Ishikawa (cell line): ENCODE data around the gene KLHL24.

Experiments used
- CEBPB ChIP-seq: IDR thresholded peaks from 2 replicates; pipeline ENCODE4 v1.6.1; 2012
- CREB1 ChIP-seq: IDR thresholded peaks from 2 replicates; pipeline ENCODE4 v1.6.1; 2012; ENCODE audit warnings: low read depth
- EGR1 ChIP-seq: IDR thresholded peaks from 2 replicates; pipeline ENCODE4 v1.6.1; 2012
- EP300 ChIP-seq: IDR thresholded peaks from 2 replicates; pipeline ENCODE4 v1.6.1; 2012; ENCODE audit warnings: borderline replicate concordance
- FOXM1 ChIP-seq: IDR thresholded peaks from 2 replicates; pipeline ENCODE4 v1.6.1; 2012; ENCODE audit warnings: low read depth, borderline replicate concordance
- NFIC ChIP-seq: IDR thresholded peaks from 2 replicates; pipeline ENCODE4 v1.6.1; 2012
- RAD21 ChIP-seq: IDR thresholded peaks from 2 replicates; pipeline ENCODE4 v1.6.1; 2012; ENCODE audit warnings: low read depth
- TAF1 ChIP-seq: IDR thresholded peaks from 2 replicates; pipeline ENCODE4 v1.6.1; 2012; ENCODE audit warnings: low read depth, mild to moderate bottlenecking
- TCF12 ChIP-seq: IDR thresholded peaks from 2 replicates; pipeline ENCODE4 v1.6.1; 2012; ENCODE audit warnings: low read depth
- TEAD4 ChIP-seq: IDR thresholded peaks from 2 replicates; pipeline ENCODE4 v1.6.1; 2012
- YY1 ChIP-seq: IDR thresholded peaks from 2 replicates; pipeline ENCODE4 v1.6.1; 2012; ENCODE audit warnings: low read depth
- ZBTB7A ChIP-seq: IDR thresholded peaks from 2 replicates; pipeline ENCODE4 v1.6.1; 2012; ENCODE audit warnings: low read depth
- TF ChIP-seq, protein P1 (sequence below): IDR thresholded peaks from 2 replicates; pipeline ENCODE4 v1.6.1; 2012
- TF ChIP-seq, protein P2 (sequence below): IDR thresholded peaks from 2 replicates; pipeline ENCODE4 v1.6.1; 2012; ENCODE audit warnings: low read depth, mild to moderate bottlenecking
- TF ChIP-seq, protein P3 (sequence below): IDR thresholded peaks from 2 replicates; pipeline ENCODE4 v1.6.1; 2012

Gene KLHL24

GRCh38 chr3:183725387-183725786 is 90.0 kb downstream of the KLHL24 start:
- TF ChIP-seq, protein P1, sequence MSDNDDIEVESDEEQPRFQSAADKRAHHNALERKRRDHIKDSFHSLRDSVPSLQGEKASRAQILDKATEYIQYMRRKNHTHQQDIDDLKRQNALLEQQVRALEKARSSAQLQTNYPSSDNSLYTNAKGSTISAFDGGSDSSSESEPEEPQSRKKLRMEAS, result no peak
- TF ChIP-seq TAF1, result no peak
- no peak for TF ChIP-seq CREB1
- TF ChIP-seq EGR1, result no peak
- no peak for TF ChIP-seq YY1

DNA sequence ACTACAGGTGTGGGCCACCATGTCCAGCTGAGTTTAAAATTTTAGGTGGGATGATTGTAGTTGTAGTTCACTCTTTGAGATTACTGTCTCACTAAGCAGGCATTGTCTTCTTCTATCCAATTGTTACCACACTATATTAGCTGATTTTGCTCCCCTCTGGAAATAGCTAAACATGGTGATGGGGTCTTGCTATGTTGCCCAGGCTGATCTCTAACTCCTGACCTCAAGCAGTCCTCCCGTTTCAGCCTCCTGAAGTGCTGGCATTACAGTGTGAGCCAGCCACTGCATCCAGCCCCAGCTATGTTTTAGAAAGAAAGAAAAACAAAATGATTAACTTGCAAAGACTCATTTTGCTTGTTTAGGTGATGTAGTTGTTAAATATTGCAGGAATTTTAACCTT is 92.8 kb downstream of the KLHL24 start:
- TF ChIP-seq EP300, result no peak
- no peak for TF ChIP-seq TCF12
- no peak for TF ChIP-seq RAD21

DNA sequence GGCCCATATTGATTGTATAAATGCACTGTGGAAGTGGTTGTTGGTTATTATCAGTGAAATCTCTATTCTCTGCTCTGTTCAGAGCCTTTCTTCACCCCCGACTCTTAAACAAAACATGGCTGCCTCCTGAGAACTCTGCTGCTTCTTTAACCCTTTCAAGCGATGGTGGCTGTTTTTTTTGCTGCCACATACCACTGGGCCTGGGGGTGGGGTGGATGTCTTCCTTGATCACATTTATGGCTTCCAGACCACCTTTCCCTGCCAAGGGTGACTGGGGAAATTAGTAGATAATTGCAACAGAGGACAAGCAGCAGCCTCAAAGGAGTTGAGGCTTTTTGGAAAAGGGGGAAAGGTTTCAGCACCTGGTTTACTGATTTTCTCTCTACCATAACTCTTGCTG is 94.9 kb downstream of the KLHL24 start:
- no peak for TF ChIP-seq FOXM1
- TF ChIP-seq, protein P2, sequence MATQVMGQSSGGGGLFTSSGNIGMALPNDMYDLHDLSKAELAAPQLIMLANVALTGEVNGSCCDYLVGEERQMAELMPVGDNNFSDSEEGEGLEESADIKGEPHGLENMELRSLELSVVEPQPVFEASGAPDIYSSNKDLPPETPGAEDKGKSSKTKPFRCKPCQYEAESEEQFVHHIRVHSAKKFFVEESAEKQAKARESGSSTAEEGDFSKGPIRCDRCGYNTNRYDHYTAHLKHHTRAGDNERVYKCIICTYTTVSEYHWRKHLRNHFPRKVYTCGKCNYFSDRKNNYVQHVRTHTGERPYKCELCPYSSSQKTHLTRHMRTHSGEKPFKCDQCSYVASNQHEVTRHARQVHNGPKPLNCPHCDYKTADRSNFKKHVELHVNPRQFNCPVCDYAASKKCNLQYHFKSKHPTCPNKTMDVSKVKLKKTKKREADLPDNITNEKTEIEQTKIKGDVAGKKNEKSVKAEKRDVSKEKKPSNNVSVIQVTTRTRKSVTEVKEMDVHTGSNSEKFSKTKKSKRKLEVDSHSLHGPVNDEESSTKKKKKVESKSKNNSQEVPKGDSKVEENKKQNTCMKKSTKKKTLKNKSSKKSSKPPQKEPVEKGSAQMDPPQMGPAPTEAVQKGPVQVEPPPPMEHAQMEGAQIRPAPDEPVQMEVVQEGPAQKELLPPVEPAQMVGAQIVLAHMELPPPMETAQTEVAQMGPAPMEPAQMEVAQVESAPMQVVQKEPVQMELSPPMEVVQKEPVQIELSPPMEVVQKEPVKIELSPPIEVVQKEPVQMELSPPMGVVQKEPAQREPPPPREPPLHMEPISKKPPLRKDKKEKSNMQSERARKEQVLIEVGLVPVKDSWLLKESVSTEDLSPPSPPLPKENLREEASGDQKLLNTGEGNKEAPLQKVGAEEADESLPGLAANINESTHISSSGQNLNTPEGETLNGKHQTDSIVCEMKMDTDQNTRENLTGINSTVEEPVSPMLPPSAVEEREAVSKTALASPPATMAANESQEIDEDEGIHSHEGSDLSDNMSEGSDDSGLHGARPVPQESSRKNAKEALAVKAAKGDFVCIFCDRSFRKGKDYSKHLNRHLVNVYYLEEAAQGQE, result no peak
- TF ChIP-seq TCF12, result no peak
- TF ChIP-seq, protein P3, sequence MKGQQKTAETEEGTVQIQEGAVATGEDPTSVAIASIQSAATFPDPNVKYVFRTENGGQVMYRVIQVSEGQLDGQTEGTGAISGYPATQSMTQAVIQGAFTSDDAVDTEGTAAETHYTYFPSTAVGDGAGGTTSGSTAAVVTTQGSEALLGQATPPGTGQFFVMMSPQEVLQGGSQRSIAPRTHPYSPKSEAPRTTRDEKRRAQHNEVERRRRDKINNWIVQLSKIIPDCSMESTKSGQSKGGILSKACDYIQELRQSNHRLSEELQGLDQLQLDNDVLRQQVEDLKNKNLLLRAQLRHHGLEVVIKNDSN, result no peak
- no peak for TF ChIP-seq RAD21
- TF ChIP-seq CREB1, result no peak
- no peak for TF ChIP-seq ZBTB7A
- TF ChIP-seq YY1, result no peak
- no peak for TF ChIP-seq TEAD4
- TF ChIP-seq, protein P1, result no peak
- TF ChIP-seq TAF1, result no peak
- TF ChIP-seq CEBPB, result no peak
- no peak for TF ChIP-seq EGR1
- no peak for TF ChIP-seq EP300
- TF ChIP-seq NFIC, result no peak

DNA sequence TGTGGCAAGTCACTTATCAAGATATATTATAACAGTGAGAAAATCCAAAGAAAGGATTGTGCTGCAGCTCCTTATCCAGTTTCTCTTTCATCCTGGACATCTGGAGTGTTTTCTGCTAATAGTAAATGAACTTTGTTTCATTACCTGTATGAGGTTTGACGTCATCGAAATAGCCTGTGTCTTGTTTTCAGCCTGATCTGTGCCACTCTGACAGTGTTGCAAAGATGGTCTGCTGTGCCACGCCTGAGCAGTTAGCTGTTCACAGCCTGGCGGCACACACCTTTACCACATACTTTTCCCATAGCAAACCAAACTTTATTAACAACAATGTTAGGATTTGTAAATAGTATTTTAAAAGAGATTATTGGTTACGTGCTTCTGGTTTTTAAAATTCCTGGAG is 96.2 kb downstream of the KLHL24 start:
- TF ChIP-seq CREB1, result no peak
- TF ChIP-seq TAF1, result no peak
- no peak for TF ChIP-seq RAD21
- TF ChIP-seq TCF12, result no peak
- no peak for TF ChIP-seq NFIC
- no peak for TF ChIP-seq TEAD4

- TF ChIP-seq, protein P1, result no peak
- TF ChIP-seq NFIC, result no peak
Observed at GRCh38 chr3:183733553-183733952, 98.1 kb downstream of the KLHL24 start.
